Vagina (tissue), 2 donors: ENCODE results near the gene MUS81. TPM values are rescaled to one million over a fixed set of nuclear protein-coding genes. Genes with fewer than 3 reads are reported as not detected.
A peak's percentile ranks its signal among the peaks of the same experiment; 100 is the strongest.

Experiments
- DNase-seq, 2 donors: peaks; one replicate each; pipeline ENCODE4 v3.0.0-alpha.2; 2017; ENCODE audit errors: extremely low spot score in 2 of 2
- H3K27ac ChIP-seq: fragments of 200-600 bp; sonication (generic); one replicate; pipeline ENCODE4 v1.5.1; 2019
- H3K27me3 ChIP-seq: fragments of 200-600 bp; sonication (generic); one replicate; pipeline ENCODE4 v1.5.1; 2019
- H3K36me3 ChIP-seq, 2 donors: fragments of 200-600 bp; sonication (generic); one replicate each; pipeline ENCODE4 v1.5.1; 2017 to 2019
- H3K4me1 ChIP-seq: fragments of 200-600 bp; sonication (generic); one replicate; pipeline ENCODE4 v1.5.1; 2019
- H3K4me3 ChIP-seq, 2 donors: fragments of 200-600 bp; sonication (generic); 1 replicate in 1 of 2; 2 replicates in 1 of 2; pipeline ENCODE4 v1.5.1; 2016 to 2019
- H3K9me3 ChIP-seq: fragments of 200-600 bp; sonication (generic); one replicate; pipeline ENCODE4 v1.5.1; 2019
- CTCF ChIP-seq, 3 experiments: fragments of 450-650 bp in 2 of 3; fragments of 200-600 bp in 1 of 3; sonication (generic) in 1 of 3; IDR thresholded peaks; one replicate each; pipeline ENCODE4 v1.5.1; 2017 to 2019; ENCODE audit warnings: antibody characterized with exemption in 3 of 3, mild to moderate bottlenecking in 2 of 3, moderate library complexity in 2 of 3
- POLR2A ChIP-seq, 2 donors: fragments of 450-650 bp; IDR thresholded peaks; one replicate each; pipeline ENCODE4 v1.6.1; 2017; ENCODE audit warnings: antibody characterized with exemption in 2 of 2, mild to moderate bottlenecking in 2 of 2, moderate library complexity in 2 of 2
- POLR2AphosphoS5 ChIP-seq, 2 donors: sonication (generic); formaldehyde crosslinking; IDR thresholded peaks; one replicate each; pipeline ENCODE4 v1.9.0; 2017; ENCODE audit warnings: antibody characterized with exemption in 2 of 2, mild to moderate bottlenecking in 2 of 2, low read depth in 1 of 2; ENCODE audit not compliant: insufficient read depth in 1 of 2
- intact Hi-C: fragments of 100-400 bp; cut with DNase I; formaldehyde crosslinking; loops from one replicate; pipeline ENCODE4 v1.15.1; 2023
- total RNA-seq: library from RNA; depleted of rRNA; stranded (reverse); fragments of >200 nt; gene quantifications from one replicate; pipeline ENCODE4 v1.2.3, GENCODE V29; 2016

Gene MUS81
- total RNA-seq, 1 donor from 2014 or later: 48.9 TPM

GRCh38 chr11:65898656-65899355 lies 38.6 kb downstream of the MUS81 start:
- Histone ChIP-seq H3K9me3 (no peaks in the 10 kb centered on the region), H3K36me3 (no peaks in the 10 kb centered on the region), H3K27me3 (no peaks in the 10 kb centered on the region), H3K4me3 (peak overlapping the region; percentile 55 to 56), H3K4me1 (peaks cover 22% of the 10 kb centered on the region), H3K27ac (peak overlapping the region; percentile 69)
- intact Hi-C loops: no loop called here
- DNase-seq: no peak
- no peak for TF ChIP-seq POLR2AphosphoS5 (IDR thresholded peaks at IDR 0.05; ENCODE audit: insufficient read depth in 1 of 2, low read depth in 1 of 2)
- TF ChIP-seq POLR2A (IDR thresholded peaks at IDR 0.05): no peak
- no peak for TF ChIP-seq CTCF (IDR thresholded peaks at IDR 0.05)

GRCh38 chr11:65899356-65900124 lies 39.3 kb downstream of the MUS81 start:
- no peak for DNase-seq
- no peaks in the 10 kb centered on the region for H3K36me3 ChIP-seq
- TF ChIP-seq POLR2AphosphoS5 (IDR thresholded peaks at IDR 0.05; ENCODE audit: insufficient read depth in 1 of 2, low read depth in 1 of 2): peak in 1 of 2 donors; percentile 73
- peak in 1 of 3 experiments; percentile 5 for TF ChIP-seq CTCF (IDR thresholded peaks at IDR 0.05)
- TF ChIP-seq POLR2A (IDR thresholded peaks at IDR 0.05): no peak
- no peaks in the 10 kb centered on the region for H3K27me3 ChIP-seq
- H3K9me3 ChIP-seq: no peaks in the 10 kb centered on the region
- peak overlapping the region; percentile 69 for H3K27ac ChIP-seq
- H3K4me1 ChIP-seq: peaks cover 17% of the 10 kb centered on the region
- intact Hi-C loops: no loop called here
- H3K4me3 ChIP-seq: peak overlapping the region; percentile 55 to 56

GRCh38 chr11:65900125-65900898 lies 40.1 kb downstream of the MUS81 start, which contains the start of gene FOSL1:
TSS of gene FOSL1 (minus strand) at chr11:65900388. CDS start at chr11:65900339, 49 bp downstream.
- intact Hi-C loops: no loop called here
- peak within 1 kb of the TSS; percentile 69 for H3K27ac ChIP-seq
- no peaks in the 10 kb centered on the region for H3K36me3 ChIP-seq
- TF ChIP-seq CTCF (IDR thresholded peaks at IDR 0.05) (peak in 1 of 3 experiments; percentile 5), POLR2A (IDR thresholded peaks at IDR 0.05) (peak in 1 of 2 donors; percentile 60), POLR2AphosphoS5 (IDR thresholded peaks at IDR 0.05; ENCODE audit: insufficient read depth in 1 of 2, low read depth in 1 of 2) (peak; percentile 70 to 72)
- H3K4me1 ChIP-seq: peaks cover 17% of the 10 kb centered on the region
- H3K9me3 ChIP-seq: no peaks in the 10 kb centered on the region
- no peaks in the 10 kb centered on the region for H3K27me3 ChIP-seq
- no peak for DNase-seq
- peak within 1 kb of the TSS; percentile 55 to 56 for H3K4me3 ChIP-seq

DNA sequence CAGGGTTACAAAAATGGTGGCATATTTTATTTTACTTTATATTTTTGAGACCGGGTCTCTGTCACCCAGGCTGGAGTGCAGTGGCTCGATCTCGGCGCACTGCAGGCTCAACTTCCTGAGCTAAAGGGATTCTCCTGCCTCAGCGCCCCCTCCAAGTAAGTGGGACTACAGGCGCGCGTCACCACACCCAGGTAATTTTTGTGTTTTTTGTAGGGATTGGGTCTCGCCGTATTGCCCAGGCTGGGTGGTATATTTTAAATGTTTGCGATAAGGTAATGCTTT lies 40.6 kb downstream of the MUS81 start:
- Histone ChIP-seq H3K27me3 (no peaks in the 10 kb centered on the region), H3K4me1 (peaks cover 17% of the 10 kb centered on the region), H3K27ac (peak overlapping the region; percentile 16), H3K4me3 (peak overlapping the region in 1 of 2 donors; percentile 55), H3K36me3 (no peaks in the 10 kb centered on the region), H3K9me3 (no peaks in the 10 kb centered on the region)
- DNase-seq: no peak
- TF ChIP-seq POLR2AphosphoS5 (IDR thresholded peaks at IDR 0.05; ENCODE audit: insufficient read depth in 1 of 2, low read depth in 1 of 2): no peak
- no peak for TF ChIP-seq POLR2A (IDR thresholded peaks at IDR 0.05)
- TF ChIP-seq CTCF (IDR thresholded peaks at IDR 0.05): no peak
- intact Hi-C loops: no loop called here
